Sigmoid colon (tissue), 7 donors: ENCODE results near the gene MMP19. TPM values are rescaled to one million over a fixed set of nuclear protein-coding genes. Genes with fewer than 3 reads are reported as not detected.
"Not testable (repeated sequence)": the region's sequence is repeated elsewhere in the genome, so short reads cannot be mapped to it uniquely, and the experiment has no call there.

Experiments used
- DNase-seq: peaks from one replicate; pipeline ENCODE4 v3.0.0-alpha.2; 2019
- H3K27ac ChIP-seq, 4 donors: fragments of 200-600 bp; sonication (generic); one replicate each; pipeline ENCODE4 v1.5.1; 2016 to 2019; ENCODE audit warnings: mild to moderate bottlenecking in 1 of 4
- H3K27me3 ChIP-seq, 3 donors: fragments of 200-600 bp; sonication (generic); one replicate each; pipeline ENCODE4 v1.5.1; 2019; ENCODE audit warnings: mild to moderate bottlenecking in 1 of 3
- H3K36me3 ChIP-seq, 4 donors: fragments of 200-600 bp; sonication (generic); one replicate each; pipeline ENCODE4 v1.5.1; 2016 to 2019
- H3K4me1 ChIP-seq, 4 donors: fragments of 200-600 bp; sonication (generic); one replicate each; pipeline ENCODE4 v1.5.1; 2017 to 2019
- H3K4me3 ChIP-seq, 4 donors: fragments of 200-600 bp; sonication (generic); one replicate each; pipeline ENCODE4 v1.5.1; 2017 to 2019; ENCODE audit warnings: mild to moderate bottlenecking in 2 of 4, moderate library complexity in 1 of 4
- H3K9me3 ChIP-seq, 4 donors: fragments of 200-600 bp in 3 of 4; sonication (generic) in 3 of 4; one replicate each; pipeline versions ENCODE4 v1.5.1 to v1.6.1; 2013 to 2019
- CTCF ChIP-seq, 4 experiments: fragments of 450-650 bp in 3 of 4; fragments of 200-600 bp in 1 of 4; IDR thresholded peaks; one replicate each; pipeline ENCODE4 v1.5.1; 2016 to 2019; ENCODE audit warnings: antibody characterized with exemption in 4 of 4, mild to moderate bottlenecking in 3 of 4, moderate library complexity in 2 of 4
- EP300 ChIP-seq, 4 donors: sonication (generic); formaldehyde crosslinking; IDR thresholded peaks; one replicate each; pipeline ENCODE4 v1.6.1; 2017; ENCODE audit warnings: antibody characterized with exemption in 4 of 4
- POLR2A ChIP-seq, 2 donors: fragments of 450-650 bp; IDR thresholded peaks; one replicate each; pipeline ENCODE4 v1.6.1; 2016; ENCODE audit warnings: antibody characterized with exemption in 2 of 2, mild to moderate bottlenecking in 2 of 2, moderate library complexity in 2 of 2
- POLR2AphosphoS5 ChIP-seq, 4 donors: sonication (generic); formaldehyde crosslinking; IDR thresholded peaks; one replicate each; pipeline ENCODE4 v1.6.1; 2017; ENCODE audit warnings: antibody characterized with exemption in 4 of 4
- WGBS, 2 donors: extraction: QIAGEN DNeasy Blood & Tissue Kit; methylation state at CpG; one replicate each; pipeline ENCODE4 v1.1.7; 2013; 5-methylcytosine and 5-hydroxymethylcytosine counted together
- intact Hi-C: fragments of 100-400 bp; cut with DNase I; formaldehyde crosslinking; loops from one replicate; pipeline ENCODE4 v1.15.1; 2023
- polyA plus RNA-seq, 3 donors: library from polyadenylated mRNA; stranded (reverse); fragments of 200-250 nt; gene quantifications; one replicate each; pipeline ENCODE4 v1.2.3, GENCODE V29; 2013
- total RNA-seq, 4 donors: library from RNA; depleted of rRNA; stranded (reverse); fragments of >200 nt; gene quantifications; one replicate each; pipeline ENCODE4 v1.1.0, GENCODE V29; 2016
- donor health status: healthy with polysubstance abuse.
- donor health status: Bipolar disorder and iron deficiency.
- donor health status: healthy.

MMP19 gene
- total and polyA plus RNA-seq, 7 donors: 1.2 to 18.0 (median 6.0) TPM

DNA sequence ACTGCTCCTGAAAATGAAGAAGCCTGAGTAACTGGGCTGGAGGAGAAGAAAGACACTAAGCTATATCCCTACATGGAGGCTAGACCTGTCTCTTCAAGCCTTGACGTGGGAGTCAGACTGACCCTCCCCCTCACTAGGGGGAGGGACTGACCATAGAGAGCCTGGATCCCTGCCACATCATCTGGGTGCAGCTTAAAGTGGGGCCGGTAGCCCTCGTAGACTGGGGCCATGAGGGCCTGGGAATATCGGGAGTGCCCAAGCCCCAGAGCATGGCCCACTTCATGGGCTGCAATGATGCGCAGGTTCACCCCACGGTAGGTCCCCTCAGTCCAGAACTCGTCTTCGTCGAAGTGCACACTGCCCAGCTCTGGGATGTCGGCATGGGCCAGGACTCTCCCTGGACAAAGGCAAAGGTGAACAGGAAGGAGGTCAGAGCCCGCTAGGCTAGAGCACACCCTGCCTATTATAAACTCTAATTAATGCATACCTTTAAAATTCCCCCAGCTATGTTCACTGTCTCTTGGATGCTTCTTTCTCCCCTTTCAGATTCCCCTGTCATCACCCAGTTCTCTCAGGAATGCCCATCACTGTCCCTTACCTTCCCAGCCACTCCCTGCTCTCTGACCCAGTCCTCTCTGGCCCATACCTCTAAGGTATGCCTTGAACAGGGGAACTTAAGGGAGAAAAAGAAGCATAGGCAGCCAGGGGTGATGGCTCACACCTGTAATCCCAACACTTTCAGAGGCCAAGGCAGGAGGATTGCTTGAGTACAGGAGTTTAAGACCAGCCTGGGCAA, 3.2 kb downstream of the MMP19 start:
- Histone ChIP-seq H3K27ac (no peak overlapping the region), H3K36me3 (no peaks in the 10 kb centered on the region), H3K4me1 (no peaks in the 10 kb centered on the region), H3K4me3 (no peak overlapping the region), H3K9me3 (no peaks in the 10 kb centered on the region), H3K27me3 (peaks cover 0 to 4% (median 0%) of the 10 kb centered on the region in 3 donors)
- WGBS, 2 donors: 87 to 89% methylated on average over 11 of the region's 11 CpGs
- DNase-seq: no peak
- TF ChIP-seq POLR2AphosphoS5 (IDR thresholded peaks at IDR 0.05) (no peak), CTCF (IDR thresholded peaks at IDR 0.05) (no peak), EP300 (IDR thresholded peaks at IDR 0.05) (no peak), POLR2A (IDR thresholded peaks at IDR 0.05) (no peak)
- intact Hi-C loops: no loop called here

DNA sequence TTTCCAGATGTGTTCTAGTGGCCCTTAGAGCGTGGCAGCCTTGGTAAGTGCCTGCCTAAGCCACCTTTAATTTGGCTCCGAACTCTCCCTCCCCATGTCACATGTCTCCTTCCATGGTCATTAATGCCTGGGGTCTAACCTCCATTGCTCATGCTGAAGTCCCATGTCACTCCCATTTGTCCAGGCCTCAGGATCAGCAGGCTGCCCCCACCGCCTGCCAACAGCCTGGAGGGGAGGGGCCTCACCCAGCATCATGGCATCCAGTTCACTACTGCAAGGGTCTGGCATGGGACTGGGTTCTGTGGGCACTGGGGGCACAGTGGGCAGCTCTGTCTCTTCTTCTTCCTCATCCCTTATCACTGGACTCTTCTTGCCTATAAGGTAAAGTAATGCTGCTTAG, 4.4 kb downstream of the MMP19 start:
- intact Hi-C loops: no loop called here
- H3K4me3 ChIP-seq: no peak overlapping the region
- TF ChIP-seq POLR2A (IDR thresholded peaks at IDR 0.05): no peak
- TF ChIP-seq CTCF (IDR thresholded peaks at IDR 0.05): no peak
- no peak for TF ChIP-seq POLR2AphosphoS5 (IDR thresholded peaks at IDR 0.05)
- no peak for TF ChIP-seq EP300 (IDR thresholded peaks at IDR 0.05)
- no peak for DNase-seq
- WGBS, 2 donors: 94 to 98% methylated on average over 3 of the region's 3 CpGs
- H3K9me3 ChIP-seq: no peaks in the 10 kb centered on the region
- no peak overlapping the region for H3K27ac ChIP-seq
- H3K36me3 ChIP-seq: no peaks in the 10 kb centered on the region
- no peaks in the 10 kb centered on the region for H3K4me1 ChIP-seq
- H3K27me3 ChIP-seq: peaks cover 0 to 4% (median 0%) of the 10 kb centered on the region in 3 donors

DNA sequence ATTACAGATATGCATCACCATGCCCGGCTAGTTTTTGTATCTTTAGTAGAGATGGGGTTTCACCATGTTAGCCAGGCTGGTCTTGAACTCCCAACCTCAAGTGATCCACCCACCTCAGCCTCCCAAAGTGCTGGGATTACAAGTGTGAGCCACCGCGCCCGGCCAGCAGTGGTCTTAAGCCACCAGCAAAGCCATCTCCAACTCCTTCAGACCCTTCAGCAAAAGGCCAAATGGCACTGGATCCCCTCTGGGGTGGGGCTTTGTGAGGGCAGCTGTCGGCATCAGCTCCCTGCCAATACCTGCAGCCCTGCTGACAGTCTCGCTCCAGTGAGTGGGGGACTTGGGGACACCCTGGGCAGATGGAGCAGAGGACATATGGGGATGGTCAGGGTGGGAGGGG, 8.3 kb downstream of the MMP19 start:
- intact Hi-C loops, DNase-seq, H3K27me3 ChIP-seq, H3K36me3 ChIP-seq, H3K9me3 ChIP-seq, H3K27ac ChIP-seq, H3K4me3 ChIP-seq: not testable (repeated sequence)
- H3K4me1 ChIP-seq: peaks cover 0 to 20% (median 15%) of the 10 kb centered on the region in 4 donors
- 80 to 82% methylated on average over 6 of the region's 6 CpGs for WGBS, 2 donors

- intact Hi-C loops: no loop called here
- no peak overlapping the region for H3K27ac ChIP-seq
- 95 to 96% methylated on average over 10 of the region's 10 CpGs for whole genome bisulfite sequencing, 2 donors
- no peak overlapping the region for H3K4me3 ChIP-seq
- no peak for DNase-seq
- TF ChIP-seq POLR2AphosphoS5 (IDR thresholded peaks at IDR 0.05) (no peak), EP300 (IDR thresholded peaks at IDR 0.05) (no peak), CTCF (IDR thresholded peaks at IDR 0.05) (no peak)
- H3K4me1 ChIP-seq: peaks cover 0 to 30% (median 24%) of the 10 kb centered on the region in 4 donors
- H3K9me3 ChIP-seq: no peaks in the 10 kb centered on the region
- H3K36me3 ChIP-seq: no peaks in the 10 kb centered on the region
- H3K27me3 ChIP-seq: peaks cover 0 to 4% (median 0%) of the 10 kb centered on the region in 3 donors
Measured at GRCh38 chr12:55833056-55833455, 9.7 kb downstream of the MMP19 start.

DNA sequence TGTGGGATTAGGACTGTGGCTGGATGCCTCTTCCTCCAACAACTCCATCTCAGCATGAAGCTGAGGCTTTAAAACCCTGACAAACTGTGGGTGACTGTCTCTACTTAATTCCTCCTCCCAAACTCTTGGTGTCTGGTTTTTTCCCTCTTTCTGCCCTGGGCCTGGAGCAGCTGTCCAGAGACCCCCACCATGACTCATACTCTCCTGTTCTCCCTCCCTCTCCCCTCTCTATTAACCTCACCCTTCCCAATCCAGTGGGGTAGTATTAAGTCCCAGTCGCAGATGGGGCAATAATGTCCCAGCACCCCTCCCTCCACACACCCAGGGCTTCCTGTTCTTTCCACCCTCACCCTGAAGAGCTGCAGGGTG, 11.3 kb downstream of the MMP19 start:
- DNase-seq: no peak
- Histone ChIP-seq H3K36me3 (peaks cover 0 to 8% (median 1%) of the 10 kb centered on the region in 4 donors), H3K4me3 (peak overlapping the region; percentile 64 to 88 (median 84)), H3K9me3 (no peaks in the 10 kb centered on the region), H3K27ac (peak overlapping the region; percentile 86 to 94 (median 92)), H3K4me1 (peaks cover 0 to 46% (median 40%) of the 10 kb centered on the region in 4 donors), H3K27me3 (no peaks in the 10 kb centered on the region)
- intact Hi-C loops: no loop called here
- 10 to 19% methylated on average over 1 of the region's 1 CpG for WGBS, 2 donors
- peak in 1 of 4 donors; percentile 3 for TF ChIP-seq POLR2AphosphoS5 (IDR thresholded peaks at IDR 0.05)
- no peak for TF ChIP-seq EP300 (IDR thresholded peaks at IDR 0.05)
- TF ChIP-seq CTCF (IDR thresholded peaks at IDR 0.05): no peak
- TF ChIP-seq POLR2A (IDR thresholded peaks at IDR 0.05): no peak
